ENCODE data around the gene PSAT1. TPM values are rescaled to one million over a fixed set of nuclear protein-coding genes. Genes with fewer than 3 reads are reported as not detected.

The PSAT1 gene
- polyA plus RNA-seq, 3 donors, result 66.6 to 73.3 (median 67.9) TPM

- DNase-seq (ENCODE audit: low read depth in 3 of 3, low spot score in 2 of 3), result no peak
Observed at GRCh38 chr9:78314953-78315870, 18.3 kb downstream of the PSAT1 start.

- DNase-seq (ENCODE audit: low read depth in 3 of 3, low spot score in 2 of 3), result no peak
Observed at GRCh38 chr9:78316166-78316892, 19.4 kb downstream of the PSAT1 start.

GRCh38 chr9:78319197-78320029 is 22.5 kb downstream of the PSAT1 start:
- DNase-seq (ENCODE audit: low read depth in 3 of 3, low spot score in 2 of 3), result no peak

GRCh38 chr9:78320030-78320693 is 23.2 kb downstream of the PSAT1 start:
- DNase-seq (ENCODE audit: low read depth in 3 of 3, low spot score in 2 of 3), result no peak

GRCh38 chr9:78320875-78321496 is 24.1 kb downstream of the PSAT1 start:
- DNase-seq (ENCODE audit: low read depth in 3 of 3, low spot score in 2 of 3), result no peak

- DNase-seq (ENCODE audit: low read depth in 3 of 3, low spot score in 2 of 3), result no peak
Observed at GRCh38 chr9:78321505-78321904, 24.6 kb downstream of the PSAT1 start.

- no peak for DNase-seq (ENCODE audit: low read depth in 3 of 3, low spot score in 2 of 3)
Observed at GRCh38 chr9:78324068-78324650, 27.2 kb downstream of the PSAT1 start.

- no peak for DNase-seq (ENCODE audit: low read depth in 3 of 3, low spot score in 2 of 3)
Observed at GRCh38 chr9:78324682-78325081, 27.8 kb downstream of the PSAT1 start.

GRCh38 chr9:78325343-78325742 is 28.4 kb downstream of the PSAT1 start:
- DNase-seq (ENCODE audit: low read depth in 3 of 3, low spot score in 2 of 3), result peak in 1 of 3 donors; percentile 2

- DNase-seq (ENCODE audit: low read depth in 3 of 3, low spot score in 2 of 3), result no peak
Observed at GRCh38 chr9:78325846-78326360, 29.0 kb downstream of the PSAT1 start.

GRCh38 chr9:78326564-78326963 is 29.6 kb downstream of the PSAT1 start:
- no peak for DNase-seq (ENCODE audit: low read depth in 3 of 3, low spot score in 2 of 3)

GRCh38 chr9:78332381-78332780 is 35.5 kb downstream of the PSAT1 start:
- DNase-seq (ENCODE audit: low read depth in 3 of 3, low spot score in 2 of 3), result no peak

- DNase-seq (ENCODE audit: low read depth in 3 of 3, low spot score in 2 of 3), result no peak
Observed at GRCh38 chr9:78348848-78349247, 51.9 kb downstream of the PSAT1 start.

GRCh38 chr9:78351816-78352215 is 54.9 kb downstream of the PSAT1 start:
- no peak for DNase-seq (ENCODE audit: low read depth in 3 of 3, low spot score in 2 of 3)

GRCh38 chr9:78354324-78354973 is 57.5 kb downstream of the PSAT1 start:
- DNase-seq (ENCODE audit: low read depth in 3 of 3, low spot score in 2 of 3), result no peak

- no peak for DNase-seq (ENCODE audit: low read depth in 3 of 3, low spot score in 2 of 3)
Observed at GRCh38 chr9:78354989-78355388, 58.1 kb downstream of the PSAT1 start.

- no peak for DNase-seq (ENCODE audit: low read depth in 3 of 3, low spot score in 2 of 3)
Observed at GRCh38 chr9:78356634-78357033, 59.7 kb downstream of the PSAT1 start.

GRCh38 chr9:78357165-78357873 is 60.4 kb downstream of the PSAT1 start:
- DNase-seq (ENCODE audit: low read depth in 3 of 3, low spot score in 2 of 3), result no peak

Measured in right renal cortex interstitium (tissue), 3 donors.